Coronary artery (tissue), 2 donors: ENCODE results near the gene FRMD6.

Experiments used
- DNase-seq: peaks from one replicate; pipeline ENCODE4 v3.0.0-alpha.2; 2017; ENCODE audit warnings: low spot score
- H3K27ac ChIP-seq, 2 donors: fragments of 200-600 bp; sonication (generic); one replicate each; pipeline ENCODE4 v1.5.1; 2016 to 2019
- H3K4me3 ChIP-seq: fragments of 200-600 bp; sonication (generic); 2 replicates; pipeline ENCODE4 v1.5.1; 2016; ENCODE audit warnings: mild to moderate bottlenecking, moderate library complexity
- TF ChIP-seq, protein P1 (sequence below): fragments of 200-600 bp; sonication (generic); IDR thresholded peaks from one replicate; pipeline ENCODE4 v1.5.1; 2019; ENCODE audit warnings: antibody characterized with exemption

Gene FRMD6

DNA sequence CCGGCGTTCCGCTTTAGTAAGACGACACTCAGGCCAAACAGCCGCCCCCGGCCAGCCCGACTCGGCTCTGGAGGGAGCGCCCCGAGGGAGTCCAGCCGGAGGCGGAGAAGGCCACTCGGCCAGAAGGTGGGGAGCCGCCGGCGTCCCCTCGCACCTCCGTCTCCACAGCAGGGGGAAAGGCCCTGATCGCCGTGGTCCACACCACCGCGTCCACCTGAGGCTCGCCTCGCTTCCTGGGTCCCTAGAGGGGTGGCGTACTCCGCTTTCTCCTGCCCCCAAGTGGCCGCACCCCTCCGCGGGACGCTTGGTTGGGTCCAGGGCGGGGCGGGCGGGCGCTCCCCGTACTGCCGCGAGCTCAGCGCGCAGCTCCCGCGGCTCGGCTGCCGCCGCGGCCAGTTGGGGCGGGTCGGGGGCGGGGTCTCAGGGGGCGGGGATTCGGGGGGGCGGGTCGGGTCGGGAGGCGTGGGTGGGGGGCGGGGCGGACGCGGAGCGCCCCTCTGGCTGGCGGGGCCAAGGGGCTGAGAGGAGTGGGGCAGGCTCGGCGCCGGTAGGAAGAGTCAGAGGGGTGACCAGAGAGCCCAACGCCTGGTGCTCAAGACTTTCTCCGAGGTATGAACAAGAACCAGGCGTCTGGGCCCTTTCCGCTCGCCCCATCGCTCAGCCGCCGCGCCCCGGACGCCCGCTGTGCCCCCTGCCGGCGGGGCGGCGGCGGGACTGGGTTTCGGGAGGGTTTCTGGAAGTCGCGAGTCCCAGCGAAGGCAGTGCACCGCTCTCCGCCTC, at the start of gene FRMD6:
FRMD6 (plus strand) TSS at position 523 of the 780 bp plus-strand sequence. CDS start 37,927 bp downstream, outside the sequence.
- DNase-seq: peak; percentile 92
- TF ChIP-seq, protein P1, sequence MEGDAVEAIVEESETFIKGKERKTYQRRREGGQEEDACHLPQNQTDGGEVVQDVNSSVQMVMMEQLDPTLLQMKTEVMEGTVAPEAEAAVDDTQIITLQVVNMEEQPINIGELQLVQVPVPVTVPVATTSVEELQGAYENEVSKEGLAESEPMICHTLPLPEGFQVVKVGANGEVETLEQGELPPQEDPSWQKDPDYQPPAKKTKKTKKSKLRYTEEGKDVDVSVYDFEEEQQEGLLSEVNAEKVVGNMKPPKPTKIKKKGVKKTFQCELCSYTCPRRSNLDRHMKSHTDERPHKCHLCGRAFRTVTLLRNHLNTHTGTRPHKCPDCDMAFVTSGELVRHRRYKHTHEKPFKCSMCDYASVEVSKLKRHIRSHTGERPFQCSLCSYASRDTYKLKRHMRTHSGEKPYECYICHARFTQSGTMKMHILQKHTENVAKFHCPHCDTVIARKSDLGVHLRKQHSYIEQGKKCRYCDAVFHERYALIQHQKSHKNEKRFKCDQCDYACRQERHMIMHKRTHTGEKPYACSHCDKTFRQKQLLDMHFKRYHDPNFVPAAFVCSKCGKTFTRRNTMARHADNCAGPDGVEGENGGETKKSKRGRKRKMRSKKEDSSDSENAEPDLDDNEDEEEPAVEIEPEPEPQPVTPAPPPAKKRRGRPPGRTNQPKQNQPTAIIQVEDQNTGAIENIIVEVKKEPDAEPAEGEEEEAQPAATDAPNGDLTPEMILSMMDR: peak; percentile 79
- H3K4me3 ChIP-seq: peak within 1 kb of the TSS; percentile 99
- peak within 1 kb of the TSS; percentile 93 to 99 for H3K27ac ChIP-seq

DNA sequence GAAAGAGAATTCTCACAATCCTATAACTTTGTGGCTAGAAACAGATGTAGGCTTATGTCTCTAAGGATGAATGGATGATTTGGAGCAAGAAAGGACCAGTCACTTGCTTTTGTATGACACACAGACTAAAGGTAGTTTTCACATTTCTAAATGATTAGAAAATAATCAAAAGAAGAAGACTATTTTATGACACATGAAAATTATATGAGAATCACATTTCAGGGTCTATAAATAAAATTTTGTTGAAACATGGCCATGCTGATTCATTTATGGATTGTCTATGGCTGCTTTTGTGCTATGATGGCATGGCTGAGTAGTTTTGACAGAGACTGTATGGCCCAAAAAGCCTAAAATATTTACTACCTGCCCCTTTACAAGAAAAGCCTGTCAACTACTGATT, 49.4 kb upstream of the FRMD6 start:
- TF ChIP-seq, protein P1: no peak
- no peak for DNase-seq
- H3K4me3 ChIP-seq: no peak overlapping the region
- no peak overlapping the region for H3K27ac ChIP-seq

DNA sequence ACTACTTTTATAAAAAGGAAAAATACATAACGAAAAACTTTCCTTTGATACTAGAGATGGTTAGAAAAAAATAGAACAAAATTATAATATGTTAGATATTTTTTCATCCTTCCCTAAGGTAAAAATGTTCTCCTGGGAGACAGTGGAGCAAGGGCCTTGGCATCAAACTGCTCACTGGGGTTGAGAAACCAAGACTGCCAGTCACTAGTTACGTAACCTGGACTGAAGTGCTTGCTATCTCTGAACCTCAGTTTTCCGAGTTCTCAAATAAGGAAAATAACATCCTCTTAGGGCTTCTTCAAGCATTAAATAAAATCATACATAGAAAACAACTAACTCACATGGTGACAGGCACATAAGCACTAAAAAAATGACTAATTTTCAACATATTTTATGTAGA, 48.2 kb upstream of the FRMD6 start:
- no peak overlapping the region for H3K4me3 ChIP-seq
- TF ChIP-seq, protein P1: no peak
- no peak for DNase-seq
- H3K27ac ChIP-seq: no peak overlapping the region

DNA sequence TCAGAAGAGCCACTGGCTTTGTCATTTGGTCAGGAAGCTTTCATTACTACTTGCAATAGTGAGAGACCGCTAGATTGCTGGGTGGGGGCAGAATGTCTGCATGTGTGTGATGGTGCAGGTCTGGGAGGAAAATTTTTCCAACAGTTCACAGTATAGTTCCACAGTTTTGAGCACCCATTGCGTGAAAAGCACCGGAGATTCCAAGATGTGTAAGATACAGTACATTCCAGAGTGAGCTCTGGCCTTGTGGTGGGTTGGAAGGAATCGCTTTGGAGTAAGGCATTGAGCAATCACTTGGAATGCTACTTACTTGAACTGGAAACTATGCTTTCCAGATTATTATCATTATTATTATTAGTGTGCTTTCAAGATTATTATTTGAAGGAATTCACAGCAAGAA, 47.6 kb upstream of the FRMD6 start:
- DNase-seq: no peak
- TF ChIP-seq, protein P1: no peak
- H3K27ac ChIP-seq: no peak overlapping the region
- no peak overlapping the region for H3K4me3 ChIP-seq

DNA sequence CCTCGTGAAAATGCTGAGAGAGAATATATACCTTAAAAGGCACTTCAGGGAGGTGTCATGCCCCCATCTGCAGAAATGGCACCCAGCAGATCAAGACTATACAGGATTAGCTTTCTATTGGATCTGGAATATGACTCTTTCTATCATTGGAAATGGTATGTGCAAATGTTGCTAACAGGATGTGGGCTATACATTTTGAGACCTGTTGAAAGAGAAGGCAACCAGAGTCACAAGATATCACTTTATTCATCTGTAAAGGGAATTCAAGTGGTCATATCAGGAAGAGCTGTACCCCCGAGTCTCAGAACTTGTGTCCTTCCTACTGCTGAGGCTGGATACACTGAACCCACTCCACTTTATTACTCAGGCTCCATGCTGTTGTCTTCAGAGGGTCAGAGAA, 46.1 kb upstream of the FRMD6 start:
- TF ChIP-seq, protein P1: no peak
- no peak for DNase-seq

DNA sequence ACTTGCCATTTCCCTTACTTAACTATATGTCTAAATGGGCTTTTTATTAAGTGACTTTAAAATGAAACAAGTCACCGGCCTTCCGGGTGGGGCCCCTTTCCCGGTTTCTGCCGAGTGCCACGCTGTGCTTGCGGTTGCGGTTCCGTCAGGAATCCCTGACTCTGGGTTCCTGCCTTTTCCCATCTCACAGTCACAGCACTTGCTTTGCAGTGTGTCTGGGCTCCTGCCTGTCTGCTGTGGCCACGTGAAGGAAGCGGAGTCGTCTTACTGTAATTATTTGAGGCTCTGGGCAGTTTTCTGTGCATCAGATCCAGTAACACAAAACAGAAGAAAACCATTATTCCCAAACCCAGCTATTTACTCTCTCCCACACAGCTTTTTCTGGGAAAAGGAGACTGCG, 44.0 kb upstream of the FRMD6 start:
- no peak for DNase-seq
- TF ChIP-seq, protein P1: no peak
- no peak overlapping the region for H3K27ac ChIP-seq
- no peak overlapping the region for H3K4me3 ChIP-seq

More for the DNA sequence above, 46.1 kb upstream of the FRMD6 start:
- H3K27ac ChIP-seq: no peak overlapping the region
- no peak overlapping the region for H3K4me3 ChIP-seq
